NCI-H1436 treated with DMSO at 0.1 percent for 48 hours (cell line): Measurements from ENCODE around the gene PRSS48.
"Not testable (repeated sequence)": the region's sequence is repeated elsewhere in the genome, so short reads cannot be mapped to it uniquely, and the experiment has no call there.

Source experiments
- DNase-seq: peaks from one replicate; lab custom pipeline; 2025; lab: John Stamatoyannopoulos, UW

The PRSS48 gene

GRCh38 chr4:151263455-151263854 is 13.5 kb upstream of the PRSS48 start:
- DNase-seq = no peak

GRCh38 chr4:151266497-151266896 is 10.5 kb upstream of the PRSS48 start:
- no peak for DNase-seq

GRCh38 chr4:151267104-151267503 is 9.9 kb upstream of the PRSS48 start:
- no peak for DNase-seq

- DNase-seq = no peak
These were observed 9.0 kb upstream of the PRSS48 start for GRCh38 chr4:151267822-151268535.

GRCh38 chr4:151268905-151269304 is 8.1 kb upstream of the PRSS48 start:
- DNase-seq = not testable (repeated sequence)

GRCh38 chr4:151284534-151285245 is 7.7 kb downstream of the PRSS48 start:
- DNase-seq = no peak

GRCh38 chr4:151287409-151287808 is 10.4 kb downstream of the PRSS48 start:
- no peak for DNase-seq

GRCh38 chr4:151291485-151291884 is 14.5 kb downstream of the PRSS48 start:
- DNase-seq = no peak

- no peak for DNase-seq
These were observed 15.1 kb downstream of the PRSS48 start for GRCh38 chr4:151292038-151292437.

GRCh38 chr4:151294833-151295496 is 18.0 kb downstream of the PRSS48 start:
- DNase-seq = no peak

GRCh38 chr4:151296227-151296626 is 19.3 kb downstream of the PRSS48 start:
- DNase-seq = no peak

GRCh38 chr4:151297170-151297569 is 20.2 kb downstream of the PRSS48 start:
- DNase-seq = no peak

- DNase-seq = no peak
These were observed 25.5 kb downstream of the PRSS48 start for GRCh38 chr4:151302432-151302831.

GRCh38 chr4:151304226-151304625 is 27.3 kb downstream of the PRSS48 start:
- DNase-seq = no peak

GRCh38 chr4:151304755-151305154 is 27.8 kb downstream of the PRSS48 start:
- no peak for DNase-seq

- DNase-seq = no peak
These were observed 33.3 kb downstream of the PRSS48 start for GRCh38 chr4:151310124-151310728.

GRCh38 chr4:151313306-151314009 is 36.5 kb downstream of the PRSS48 start:
- DNase-seq = no peak

GRCh38 chr4:151314010-151314355 is 37.0 kb downstream of the PRSS48 start:
- no peak for DNase-seq

GRCh38 chr4:151314479-151314878 is 37.5 kb downstream of the PRSS48 start:
- no peak for DNase-seq

- DNase-seq = no peak
These were observed 38.4 kb downstream of the PRSS48 start for GRCh38 chr4:151315212-151315886.

GRCh38 chr4:151316645-151317044 is 39.7 kb downstream of the PRSS48 start:
- DNase-seq = no peak
